HepG2 (cell line): ENCODE results near the gene ZC2HC1B. TPM values are rescaled to one million over a fixed set of nuclear protein-coding genes. Genes with fewer than 3 reads are reported as not detected.

Experiments used
- ATAC-seq: fragments of 200-7000 bp; cut with Tn5 transposase; 3 replicates; pipeline ENCODE4 v1.9.1; 2020; ENCODE audit warnings: mild to moderate bottlenecking, moderate library complexity
- BruUV-seq: library from RNA; stranded (reverse); fragments of 400-500 nt; replicated peaks from 2 replicates; lab custom pipeline; 2021; lab: Mats Ljungman, UMichigan
- CTCF ChIA-PET: fragments of 300-600 bp; formaldehyde crosslinking; extraction: SDS; loops from one replicate; lab custom pipeline; 2021; ENCODE audit warnings: low total read pairs, inconsistent platforms, low intra/inter-chr PET ratio; lab: Yijun Ruan, JAX
- POLR2A ChIA-PET: fragments of 350-600 bp; sonication (Branson Sonifier 250); formaldehyde crosslinking; loops from one replicate; lab custom pipeline; 2020; ENCODE audit warnings: antibody characterized with exemption, inconsistent platforms; lab: Yijun Ruan, JAX
- DNase-seq: peaks from one replicate; pipeline ENCODE4 v3.0.0-alpha.2; 2015; ENCODE audit warnings: low spot score
- FAIRE-seq: peaks from 3 replicates; lab custom pipeline; 2011; peaks lifted over from hg19 to GRCh38; lab: Jason Lieb, UNC
- H2AFZ ChIP-seq: one replicate; pipeline ENCODE4 v1.6.1; 2011; ENCODE audit warnings: low read length, inconsistent platforms
- H3K27ac ChIP-seq: fragments of 300-600 bp; 3 replicates; pipeline ENCODE4 v1.8.0; 2011; ENCODE audit warnings: mixed run types, mild to moderate bottlenecking, mixed read lengths, low read length, inconsistent platforms; ENCODE audit not compliant: insufficient read depth; ENCODE audit errors: extremely low read length
- H3K27me3 ChIP-seq, 2 experiments: fragments of 200-600 bp in 1 of 2; 2 replicates in 1 of 2; 3 replicates in 1 of 2; pipeline versions ENCODE4 v1.6.0 to v1.8.0; 2011; ENCODE audit warnings: low read length in 2 of 2, mild to moderate bottlenecking in 2 of 2, moderate library complexity in 2 of 2, inconsistent platforms in 1 of 2; ENCODE audit not compliant: insufficient read depth in 2 of 2, control insufficient read depth in 1 of 2
- H3K36me3 ChIP-seq, 2 experiments: fragments of 200-600 bp in 1 of 2; replicated peaks in 1 of 2; 2 replicates in 1 of 2; 3 replicates in 1 of 2; pipeline versions ENCODE4 v1.5.1 to v1.8.0; 2011; ENCODE audit warnings: low read length in 2 of 2, inconsistent platforms in 1 of 2; ENCODE audit not compliant: insufficient read depth in 2 of 2, control insufficient read depth in 1 of 2
- H3K4me1 ChIP-seq: 2 replicates; pipeline ENCODE4 v1.5.1; 2012; ENCODE audit warnings: low read length, inconsistent platforms; ENCODE audit not compliant: insufficient read depth
- H3K4me2 ChIP-seq: 2 replicates; pipeline ENCODE4 v1.6.0; 2011; ENCODE audit warnings: low read depth, low read length, inconsistent platforms
- H3K4me3 ChIP-seq, 3 experiments: fragments of 200-600 bp in 1 of 3; sonication (generic), shearing (Covaris generic) in 1 of 3; replicated peaks in 1 of 3; 2 replicates each; pipeline ENCODE4 v1.5.1; 2011 to 2016; ENCODE audit warnings: low read length in 3 of 3, inconsistent platforms in 2 of 3, low read depth in 2 of 3, mild to moderate bottlenecking in 2 of 3, control low read depth in 1 of 3, mixed read lengths in 1 of 3; ENCODE audit not compliant: insufficient read depth in 1 of 3
- H3K79me2 ChIP-seq: one replicate; pipeline ENCODE4 v1.6.1; 2011; ENCODE audit warnings: low read length, inconsistent platforms; ENCODE audit not compliant: insufficient read depth
- H3K9ac ChIP-seq: 2 replicates; pipeline ENCODE4 v1.6.0; 2011; ENCODE audit warnings: mild to moderate bottlenecking, low read depth, low read length, inconsistent platforms; ENCODE audit not compliant: insufficient read depth
- H3K9me3 ChIP-seq: 2 replicates; pipeline ENCODE4 v1.5.1; 2012; ENCODE audit warnings: mild to moderate bottlenecking, low read length
- H4K20me1 ChIP-seq: 2 replicates; pipeline ENCODE4 v1.6.0; 2011; ENCODE audit warnings: inconsistent platforms, mild to moderate bottlenecking, low read length, moderate library complexity; ENCODE audit not compliant: insufficient read depth
- FOSL1 ChIP-seq: sonication (generic); formaldehyde crosslinking; IDR thresholded peaks from 2 replicates; pipeline ENCODE4 v1.9.0; 2021; ENCODE audit warnings: missing genetic modification reagents, borderline replicate concordance
- FOXA1 ChIP-seq, 2 experiments: fragments of 450-650 bp in 1 of 2; sonication (generic) in 1 of 2; formaldehyde crosslinking in 1 of 2; IDR thresholded peaks; 2 replicates each; pipeline versions ENCODE4 v1.4.0 to v1.6.1; 2016 to 2020; ENCODE audit warnings: missing genetic modification reagents in 1 of 2
- PRMT3 ChIP-seq: sonication (generic); formaldehyde crosslinking; IDR thresholded peaks from 2 replicates; pipeline ENCODE4 v1.8.1; 2022; ENCODE audit warnings: low read depth, mild to moderate bottlenecking, moderate library complexity, missing genetic modification reagents, borderline replicate concordance
- RARG ChIP-seq: sonication (generic); formaldehyde crosslinking; IDR thresholded peaks from 2 replicates; pipeline ENCODE4 v1.4.0; 2020; ENCODE audit warnings: low read depth, mild to moderate bottlenecking, missing genetic modification reagents
- TCF12 ChIP-seq, 2 experiments: fragments of 450-650 bp in 1 of 2; sonication (generic) in 1 of 2; formaldehyde crosslinking in 1 of 2; IDR thresholded peaks; 2 replicates each; pipeline versions ENCODE4 v1.6.1 to v1.8.0; 2017 to 2022; ENCODE audit warnings: antibody characterized with exemption in 1 of 2, mild to moderate bottlenecking in 1 of 2, missing genetic modification reagents in 1 of 2, moderate library complexity in 1 of 2
- ZNF547 ChIP-seq: sonication (generic); formaldehyde crosslinking; IDR thresholded peaks from 2 replicates; pipeline ENCODE4 v1.5.1; 2020; ENCODE audit warnings: mild to moderate bottlenecking, missing genetic modification reagents
- ZNF569 ChIP-seq: sonication (generic); formaldehyde crosslinking; IDR thresholded peaks from 2 replicates; pipeline ENCODE4 v1.5.0; 2020; ENCODE audit warnings: mild to moderate bottlenecking, missing genetic modification reagents, moderate library complexity, borderline replicate concordance
- ZSCAN9 ChIP-seq: IDR thresholded peaks from 2 replicates; pipeline ENCODE4 v1.6.1; 2016; ENCODE audit warnings: borderline replicate concordance
- WGBS: methylation state at CpG from one replicate; pipeline ENCODE4 v1.1.6; 2017; ENCODE audit warnings: low lambda C conversion rate; 5-methylcytosine and 5-hydroxymethylcytosine counted together
- in situ Hi-C: cut with HindIII; loops from 2 replicates; pipeline ENCODE4 v1.10.0; 2017; ENCODE audit warnings: low pct_unique_long_range_greater_than_20kb; ENCODE audit not compliant: extremely low pct_ligation_motif_present
- intact Hi-C: fragments of 100-400 bp; cut with micrococcal nuclease; formaldehyde crosslinking; loops from one replicate; pipeline ENCODE4 v1.10.0; 2022; ENCODE audit not compliant: unreplicated experiment
- polyA plus RNA-seq, 8 experiments: library from polyadenylated mRNA; depleted of rRNA in 3 of 8; stranded (reverse) in 7 of 8; unstranded in 1 of 8; fragments of >200 nt; fragmentation: Illumina TruSeq in 4 of 8; extraction: Trizol in 4 of 8; gene quantifications; 2 replicates each; pipeline versions ENCODE4 v1.2.1 to v1.2.3, GENCODE V29; 2011 to 2016; ENCODE audit warnings: low read depth in 4 of 8, missing spikeins in 1 of 8, mixed read lengths in 1 of 8; ENCODE audit not compliant: insufficient read depth in 1 of 8
- total RNA-seq, 5 experiments: library from RNA; depleted of rRNA; stranded (reverse); fragments of >200 nt; fragmentation: Illumina TruSeq; extraction: Trizol; gene quantifications; 2 replicates each; pipeline ENCODE4 v1.2.3, GENCODE V29; 2016; ENCODE audit warnings: low read depth in 1 of 5
- TF ChIP-seq, protein P1 (sequence below): sonication (generic); formaldehyde crosslinking; IDR thresholded peaks from 2 replicates; pipeline ENCODE4 v1.9.0; 2022; ENCODE audit warnings: low read depth, missing genetic modification reagents
- TF ChIP-seq, protein P2 (sequence below): sonication (generic); formaldehyde crosslinking; IDR thresholded peaks from 2 replicates; pipeline ENCODE4 v1.5.0; 2020; ENCODE audit warnings: missing genetic modification reagents
- TF ChIP-seq, protein P3 (sequence below): sonication (generic); formaldehyde crosslinking; IDR thresholded peaks from 2 replicates; pipeline ENCODE4 v1.8.0; 2022; ENCODE audit warnings: mild to moderate bottlenecking, missing genetic modification reagents, borderline replicate concordance

The ZC2HC1B gene
- total and polyA plus RNA-seq, 2 of the 13 experiments (the other 11 are each of a cell fraction or from before 2014, with no cell fraction given): not detected

DNA sequence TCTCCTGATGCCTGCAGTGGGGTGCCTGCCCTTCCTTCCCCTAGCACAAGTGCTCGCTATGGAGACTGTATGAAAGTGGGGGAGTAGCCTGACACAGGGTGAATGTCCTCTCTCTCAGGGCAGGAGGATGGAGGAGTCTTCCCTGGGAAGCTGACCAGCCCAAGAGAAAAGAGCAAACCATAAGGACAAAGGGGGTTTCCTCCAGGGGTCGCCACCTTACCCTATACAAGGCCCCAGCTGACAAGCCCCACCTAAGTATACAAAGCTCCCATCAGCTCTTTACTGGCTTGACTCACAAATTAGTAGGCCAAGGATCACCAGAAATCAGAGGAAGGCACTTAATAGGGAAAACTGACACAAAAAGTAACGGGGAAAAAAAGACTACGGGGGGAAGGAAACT, 89.6 kb downstream of the ZC2HC1B start:
- in situ Hi-C loops: no loop called here
- POLR2A ChIA-PET: no interaction called here
- no peak for FAIRE-seq

DNA sequence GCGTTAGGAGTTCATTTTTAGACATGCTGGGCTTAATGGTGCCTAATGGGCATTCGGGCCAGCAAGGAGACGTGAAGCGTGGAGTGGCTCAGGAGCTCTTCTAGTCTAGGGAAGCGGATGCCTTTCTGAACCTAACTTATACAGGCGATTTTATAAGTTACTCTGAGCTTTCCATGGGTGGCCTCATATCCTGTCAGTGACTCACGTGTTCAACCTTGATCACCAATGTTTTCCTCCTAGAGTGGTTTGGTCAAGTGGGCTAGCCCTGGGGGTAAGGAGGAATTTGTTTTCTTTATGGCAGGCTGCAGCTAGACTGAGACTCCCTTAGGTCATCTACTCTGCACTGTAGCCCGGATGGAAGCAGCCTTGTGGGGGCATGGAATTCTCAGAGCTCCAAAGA, 91.7 kb downstream of the ZC2HC1B start:
- H3K4me1 ChIP-seq: peaks cover 7% of the 10 kb centered on the region
- ATAC-seq (no peak), DNase-seq (no peak), FAIRE-seq (no peak)
- BruUV-seq: no TSS peak
- H2AFZ ChIP-seq: no peak overlapping the region
- no peak overlapping the region for H3K27ac ChIP-seq
- H3K4me2 ChIP-seq: no peak overlapping the region
- no peaks in the 10 kb centered on the region for H4K20me1 ChIP-seq
- CTCF ChIA-PET: no interaction called here
- no peaks in the 10 kb centered on the region for H3K9me3 ChIP-seq
- H3K4me3 ChIP-seq: no peak overlapping the region
- 61% methylated on average over 8 of the region's 8 CpGs for WGBS
- H3K36me3 ChIP-seq: no peaks in the 10 kb centered on the region
- in situ Hi-C loops (no loop called here), intact Hi-C loops (no loop called here)
- POLR2A ChIA-PET: no interaction called here
- H3K79me2 ChIP-seq: no peaks in the 10 kb centered on the region
- H3K27me3 ChIP-seq: no peaks in the 10 kb centered on the region
- H3K9ac ChIP-seq: no peak overlapping the region
- TF ChIP-seq PRMT3 (CRISPR knock-in tag) (no peak), FOSL1 (no peak), ZNF569 (CRISPR knock-in tag) (no peak), RARG (CRISPR knock-in tag) (no peak)
- TF ChIP-seq, protein P1, sequence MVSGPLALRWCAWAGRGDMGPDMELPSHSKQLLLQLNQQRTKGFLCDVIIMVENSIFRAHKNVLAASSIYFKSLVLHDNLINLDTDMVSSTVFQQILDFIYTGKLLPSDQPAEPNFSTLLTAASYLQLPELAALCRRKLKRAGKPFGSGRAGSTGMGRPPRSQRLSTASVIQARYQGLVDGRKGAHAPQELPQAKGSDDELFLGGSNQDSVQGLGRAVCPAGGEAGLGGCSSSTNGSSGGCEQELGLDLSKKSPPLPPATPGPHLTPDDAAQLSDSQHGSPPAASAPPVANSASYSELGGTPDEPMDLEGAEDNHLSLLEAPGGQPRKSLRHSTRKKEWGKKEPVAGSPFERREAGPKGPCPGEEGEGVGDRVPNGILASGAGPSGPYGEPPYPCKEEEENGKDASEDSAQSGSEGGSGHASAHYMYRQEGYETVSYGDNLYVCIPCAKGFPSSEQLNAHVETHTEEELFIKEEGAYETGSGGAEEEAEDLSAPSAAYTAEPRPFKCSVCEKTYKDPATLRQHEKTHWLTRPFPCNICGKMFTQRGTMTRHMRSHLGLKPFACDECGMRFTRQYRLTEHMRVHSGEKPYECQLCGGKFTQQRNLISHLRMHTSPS: no peak
- TF ChIP-seq, protein P2, sequence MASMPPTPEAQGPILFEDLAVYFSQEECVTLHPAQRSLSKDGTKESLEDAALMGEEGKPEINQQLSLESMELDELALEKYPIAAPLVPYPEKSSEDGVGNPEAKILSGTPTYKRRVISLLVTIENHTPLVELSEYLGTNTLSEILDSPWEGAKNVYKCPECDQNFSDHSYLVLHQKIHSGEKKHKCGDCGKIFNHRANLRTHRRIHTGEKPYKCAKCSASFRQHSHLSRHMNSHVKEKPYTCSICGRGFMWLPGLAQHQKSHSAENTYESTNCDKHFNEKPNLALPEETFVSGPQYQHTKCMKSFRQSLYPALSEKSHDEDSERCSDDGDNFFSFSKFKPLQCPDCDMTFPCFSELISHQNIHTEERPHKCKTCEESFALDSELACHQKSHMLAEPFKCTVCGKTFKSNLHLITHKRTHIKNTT (CRISPR knock-in tag): no peak
- TF ChIP-seq, protein P3, sequence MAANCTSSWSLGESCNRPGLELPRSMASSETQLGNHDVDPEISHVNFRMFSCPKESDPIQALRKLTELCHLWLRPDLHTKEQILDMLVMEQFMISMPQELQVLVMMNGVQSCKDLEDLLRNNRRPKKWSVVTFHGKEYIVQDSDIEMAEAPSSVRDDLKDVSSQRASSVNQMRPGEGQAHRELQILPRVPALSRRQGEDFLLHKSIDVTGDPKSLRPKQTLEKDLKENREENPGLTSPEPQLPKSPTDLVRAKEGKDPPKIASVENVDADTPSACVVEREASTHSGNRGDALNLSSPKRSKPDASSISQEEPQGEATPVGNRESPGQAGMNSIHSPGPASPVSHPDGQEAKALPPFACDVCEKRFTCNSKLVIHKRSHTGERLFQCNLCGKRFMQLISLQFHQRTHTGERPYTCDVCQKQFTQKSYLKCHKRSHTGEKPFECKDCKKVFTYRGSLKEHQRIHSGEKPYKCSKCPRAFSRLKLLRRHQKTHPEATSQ (CRISPR knock-in tag): no peak

More for the DNA sequence above, 89.6 kb downstream of the ZC2HC1B start:
- TF ChIP-seq, protein P1: no peak
- no peak for TF ChIP-seq ZSCAN9
- no peak for TF ChIP-seq ZNF547
- no peak for TF ChIP-seq FOXA1 (IDR thresholded peaks at IDR 0.05)
- TF ChIP-seq FOXA1 (CRISPR knock-in tag; IDR thresholded peaks at IDR 0.05): no peak
- no peak for TF ChIP-seq TCF12 (IDR thresholded peaks at IDR 0.05)
- no peak for TF ChIP-seq TCF12 (CRISPR knock-in tag; IDR thresholded peaks at IDR 0.05)
- Histone ChIP-seq H3K9me3 (no peaks in the 10 kb centered on the region), H3K4me3 (no peak overlapping the region), H3K36me3 (no peaks in the 10 kb centered on the region), H3K27me3 (no peaks in the 10 kb centered on the region), H4K20me1 (no peaks in the 10 kb centered on the region), H3K27ac (no peak overlapping the region), H3K79me2 (no peaks in the 10 kb centered on the region), H3K4me2 (no peak overlapping the region), H3K9ac (no peak overlapping the region), H2AFZ (no peak overlapping the region), H3K4me1 (peaks cover 16% of the 10 kb centered on the region)
- WGBS: 44% methylated on average over 4 of the region's 4 CpGs
- DNase-seq (no peak), ATAC-seq (no peak)
- no TSS peak for BruUV-seq
- intact Hi-C loops: no loop called here
- CTCF ChIA-PET: no interaction called here
